Posterior cingulate gyrus (tissue), 11 donors: ENCODE data around the gene C17orf100.

Source experiments
- DNase-seq, 10 donors: peaks; one replicate each; pipeline versions ENCODE4 v3.0.0 to v3.0.0-alpha.2; 2020 to 2021; ENCODE audit warnings: mixed read lengths in 3 of 10
- intact Hi-C: fragments of 100-400 bp; cut with DNase I; formaldehyde crosslinking; loops from one replicate; pipeline ENCODE4 v1.15.1; 2023

C17orf100 gene

GRCh38 chr17:6651354-6651918 lies at the start of gene C17orf100, which contains the start of gene MED31:
TSS of gene C17orf100 (plus strand) at chr17:6651762. CDS start at chr17:6651914, 152 bp downstream.
TSS of gene MED31 (minus strand) at chr17:6651605. CDS start at chr17:6651528, 77 bp downstream.
- peak; percentile 89 to 99 (median 95) for DNase-seq
- intact Hi-C loops, result loop anchor here (1.0 to 5.0 kb wide), 2 partner anchors 10 to 1214 kb away; partner anchors contain the start of genes C1QBP and TXNDC17

GRCh38 chr17:6602141-6602540 lies 49.4 kb upstream of the C17orf100 start:
- intact Hi-C loops, result no loop called here
- DNase-seq, result no peak

GRCh38 chr17:6603744-6604325 lies 47.7 kb upstream of the C17orf100 start:
- peak in 4 of 10 donors; percentile 9 to 16 (median 11) for DNase-seq
- intact Hi-C loops, result no loop called here

GRCh38 chr17:6605142-6605541 lies 46.4 kb upstream of the C17orf100 start:
- intact Hi-C loops, result no loop called here
- DNase-seq, result no peak

GRCh38 chr17:6608321-6608720 lies 43.2 kb upstream of the C17orf100 start:
- intact Hi-C loops, result no loop called here
- DNase-seq, result no peak

- intact Hi-C loops, result no loop called here
- DNase-seq, result no peak
Observed at GRCh38 chr17:6610011-6610410, 41.6 kb upstream of the C17orf100 start.

- DNase-seq, result no peak
- intact Hi-C loops, result no loop called here
Observed at GRCh38 chr17:6611231-6611630, 40.3 kb upstream of the C17orf100 start.

GRCh38 chr17:6623941-6624340 lies 27.6 kb upstream of the C17orf100 start:
- intact Hi-C loops, result no loop called here
- no peak for DNase-seq

- no peak for DNase-seq
- intact Hi-C loops, result no loop called here
Observed at GRCh38 chr17:6626616-6627015, 24.9 kb upstream of the C17orf100 start.

GRCh38 chr17:6627019-6627418 lies 24.5 kb upstream of the C17orf100 start:
- intact Hi-C loops, result no loop called here
- no peak for DNase-seq

- intact Hi-C loops, result no loop called here
- no peak for DNase-seq
Observed at GRCh38 chr17:6630390-6630789, 21.2 kb upstream of the C17orf100 start.

- intact Hi-C loops, result no loop called here
- DNase-seq, result no peak
Observed at GRCh38 chr17:6632530-6632929, 19.0 kb upstream of the C17orf100 start.

GRCh38 chr17:6633263-6633662 lies 18.3 kb upstream of the C17orf100 start:
- intact Hi-C loops, result no loop called here
- no peak for DNase-seq

- peak in 1 of 10 donors; percentile 35 for DNase-seq
- intact Hi-C loops, result no loop called here
Observed at GRCh38 chr17:6636105-6636504, 15.5 kb upstream of the C17orf100 start.

GRCh38 chr17:6636616-6637457 lies 14.7 kb upstream of the C17orf100 start:
- intact Hi-C loops, result no loop called here
- peak in 3 of 10 donors; percentile 59 to 78 (median 72) for DNase-seq

GRCh38 chr17:6637458-6637840 lies 14.1 kb upstream of the C17orf100 start:
- DNase-seq, result peak in 1 of 10 donors; percentile 70
- intact Hi-C loops, result no loop called here

GRCh38 chr17:6638046-6638908 lies 13.3 kb upstream of the C17orf100 start:
- intact Hi-C loops, result no loop called here
- peak in 2 of 10 donors; percentile 68 to 78 for DNase-seq

- DNase-seq, result peak in 2 of 10 donors; percentile 77 to 87
Observed at GRCh38 chr17:6639014-6639585, 12.5 kb upstream of the C17orf100 start.

GRCh38 chr17:6639586-6640535 lies 11.7 kb upstream of the C17orf100 start:
- intact Hi-C loops, result loop anchor here (10.0 kb wide), 1 partner anchor 165 kb away; no protein-coding TSS in a partner anchor
- peak in 6 of 10 donors; percentile 27 to 89 (median 54) for DNase-seq

More at GRCh38 chr17:6639014-6639585, 12.5 kb upstream of the C17orf100 start:
- intact Hi-C loops, result no loop called here
